Measurements from ENCODE around the gene ABCD4.

GRCh38 chr14:74243051-74243450 is 59.7 kb downstream of the ABCD4 start:
- TF ChIP-seq CTCF (IDR thresholded peaks at IDR 0.05; ENCODE audit: insufficient read depth, low read length) (no peak), REST (IDR thresholded peaks at IDR 0.05; ENCODE audit: insufficient replicate concordance, low read depth) (no peak)

All from HL-60 (cell line).